Measurements from ENCODE around the gene PSORS1C2. TPM values are rescaled to one million over a fixed set of nuclear protein-coding genes. Genes with fewer than 3 reads are reported as not detected.

PSORS1C2 gene
- total RNA-seq, 2 donors from 2014 or later, result not detected

DNA sequence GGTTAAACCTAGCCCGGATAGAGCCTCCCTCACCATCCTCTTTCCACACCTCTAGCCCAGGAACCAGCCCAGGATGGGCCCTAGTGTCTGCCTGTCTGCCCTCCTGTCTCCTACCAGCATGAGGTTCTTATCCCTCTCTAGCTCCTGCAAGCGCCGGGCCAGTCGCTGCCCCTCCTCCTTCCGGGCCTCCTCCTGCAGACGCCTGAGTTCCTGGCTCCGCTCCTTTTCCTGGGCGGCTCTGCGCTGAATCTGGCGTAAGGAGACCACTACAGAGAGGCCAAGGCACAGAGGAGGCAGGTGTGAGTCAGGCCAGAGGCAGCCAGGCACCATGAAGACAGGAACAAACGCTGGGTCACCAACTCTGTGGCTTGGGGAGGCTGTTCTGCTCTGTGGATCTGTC lies 4.3 kb upstream of the PSORS1C2 start:
- Histone ChIP-seq H3K27me3 (replicated peaks; ENCODE audit: insufficient read depth) (no peaks in the 10 kb centered on the region), H3K4me3 (no peak overlapping the region), H3K4me1 (replicated peaks) (no peaks in the 10 kb centered on the region), H3K27ac (no peak overlapping the region), H3K9me3 (no peaks in the 10 kb centered on the region), H3K36me3 (no peaks in the 10 kb centered on the region)
- TF ChIP-seq, protein P1, sequence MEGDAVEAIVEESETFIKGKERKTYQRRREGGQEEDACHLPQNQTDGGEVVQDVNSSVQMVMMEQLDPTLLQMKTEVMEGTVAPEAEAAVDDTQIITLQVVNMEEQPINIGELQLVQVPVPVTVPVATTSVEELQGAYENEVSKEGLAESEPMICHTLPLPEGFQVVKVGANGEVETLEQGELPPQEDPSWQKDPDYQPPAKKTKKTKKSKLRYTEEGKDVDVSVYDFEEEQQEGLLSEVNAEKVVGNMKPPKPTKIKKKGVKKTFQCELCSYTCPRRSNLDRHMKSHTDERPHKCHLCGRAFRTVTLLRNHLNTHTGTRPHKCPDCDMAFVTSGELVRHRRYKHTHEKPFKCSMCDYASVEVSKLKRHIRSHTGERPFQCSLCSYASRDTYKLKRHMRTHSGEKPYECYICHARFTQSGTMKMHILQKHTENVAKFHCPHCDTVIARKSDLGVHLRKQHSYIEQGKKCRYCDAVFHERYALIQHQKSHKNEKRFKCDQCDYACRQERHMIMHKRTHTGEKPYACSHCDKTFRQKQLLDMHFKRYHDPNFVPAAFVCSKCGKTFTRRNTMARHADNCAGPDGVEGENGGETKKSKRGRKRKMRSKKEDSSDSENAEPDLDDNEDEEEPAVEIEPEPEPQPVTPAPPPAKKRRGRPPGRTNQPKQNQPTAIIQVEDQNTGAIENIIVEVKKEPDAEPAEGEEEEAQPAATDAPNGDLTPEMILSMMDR (IDR thresholded peaks at IDR 0.05), result no peak
- TF ChIP-seq POLR2AphosphoS5 (IDR thresholded peaks at IDR 0.05), result no peak
- TF ChIP-seq POLR2A (IDR thresholded peaks at IDR 0.05), result no peak
- 32% methylated on average over 11 of the region's 11 CpGs for WGBS
- intact Hi-C loops (cut with DNase I), result no loop called here
- no peak for DNase-seq (ENCODE audit: low spot score)

DNA sequence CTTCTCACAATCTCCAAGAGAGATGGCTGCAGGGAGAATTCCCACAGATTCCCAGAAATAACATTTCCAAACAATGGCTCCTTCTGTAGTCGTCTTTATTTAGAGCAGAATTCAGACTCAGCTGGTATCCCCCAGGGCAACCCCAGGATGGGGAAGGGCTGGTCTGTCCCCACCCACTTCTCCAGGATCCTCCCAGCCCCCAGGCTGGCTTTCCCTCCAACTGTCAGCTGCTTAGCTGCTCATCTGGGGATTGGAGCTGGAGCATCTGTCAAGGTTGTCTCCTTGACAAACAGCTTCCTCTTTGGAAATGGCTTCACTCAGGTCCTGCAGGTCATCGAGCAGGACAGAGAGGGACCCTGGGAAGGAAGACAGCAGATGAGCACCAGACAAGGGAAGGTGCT lies 3.5 kb upstream of the PSORS1C2 start:
- Histone ChIP-seq H3K36me3 (no peaks in the 10 kb centered on the region), H3K4me3 (no peak overlapping the region), H3K9me3 (no peaks in the 10 kb centered on the region), H3K4me1 (replicated peaks) (no peaks in the 10 kb centered on the region), H3K27ac (no peak overlapping the region), H3K27me3 (replicated peaks; ENCODE audit: insufficient read depth) (no peaks in the 10 kb centered on the region)
- no peak for DNase-seq (ENCODE audit: low spot score)
- TF ChIP-seq, protein P1 (IDR thresholded peaks at IDR 0.05), result no peak
- no peak for TF ChIP-seq POLR2AphosphoS5 (IDR thresholded peaks at IDR 0.05)
- TF ChIP-seq POLR2A (IDR thresholded peaks at IDR 0.05), result no peak
- 54% methylated on average over 2 of the region's 2 CpGs for WGBS
- intact Hi-C loops (cut with DNase I), result no loop called here

DNA sequence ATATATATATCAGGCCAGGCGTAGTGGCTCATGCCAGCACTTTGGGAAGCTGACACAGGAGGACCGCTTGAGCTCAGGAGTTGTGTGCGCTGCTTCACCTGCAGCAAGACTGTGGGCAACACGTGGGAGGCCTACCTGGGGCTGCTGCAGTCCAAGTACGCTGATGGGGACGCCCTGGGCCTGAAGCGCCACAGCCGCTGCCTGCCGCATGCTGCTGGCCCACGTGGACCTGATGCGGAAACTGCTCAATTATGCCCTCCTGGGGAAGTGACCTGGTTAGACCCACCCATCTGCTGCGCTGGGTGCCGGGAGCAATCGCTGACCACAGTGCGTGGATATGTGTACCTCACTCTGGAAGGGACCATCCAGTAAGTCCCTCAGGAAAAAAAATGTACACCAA lies 1.8 kb upstream of the PSORS1C2 start:
- intact Hi-C loops (cut with DNase I), result no loop called here
- 90% methylated on average over 15 of the region's 15 CpGs for WGBS
- Histone ChIP-seq H3K9me3 (no peaks in the 10 kb centered on the region), H3K27ac (no peak overlapping the region), H3K27me3 (replicated peaks; ENCODE audit: insufficient read depth) (no peaks in the 10 kb centered on the region), H3K36me3 (no peaks in the 10 kb centered on the region), H3K4me1 (replicated peaks) (no peaks in the 10 kb centered on the region), H3K4me3 (no peak overlapping the region)
- TF ChIP-seq, protein P1 (IDR thresholded peaks at IDR 0.05), result no peak
- TF ChIP-seq POLR2AphosphoS5 (IDR thresholded peaks at IDR 0.05) (no peak), POLR2A (IDR thresholded peaks at IDR 0.05) (no peak)
- no peak for DNase-seq (ENCODE audit: low spot score)

DNA sequence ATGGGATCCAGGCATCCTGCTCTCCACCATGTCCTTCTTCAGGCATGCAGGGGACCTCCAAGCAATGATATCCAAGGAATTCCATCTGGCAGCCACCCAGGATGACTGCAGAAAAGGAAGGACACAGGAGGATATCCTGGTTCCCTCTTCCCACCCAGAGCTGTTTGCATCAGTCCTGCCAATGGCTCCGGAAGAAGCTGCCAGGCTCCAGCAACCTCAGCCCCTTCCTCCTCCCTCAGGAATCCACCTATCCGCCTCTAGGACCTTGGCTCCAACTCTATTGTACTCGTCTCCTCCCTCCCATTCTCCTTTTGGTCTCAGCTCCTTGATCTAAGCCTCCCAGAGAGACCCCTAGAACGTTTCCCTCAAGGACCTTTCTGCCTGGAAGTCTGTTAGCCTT lies 733 bp upstream of the PSORS1C2 start:
- WGBS, result 11% methylated on average over 4 of the region's 4 CpGs
- no peaks in the 10 kb centered on the region for H3K36me3 ChIP-seq
- no peak overlapping the region for H3K27ac ChIP-seq
- no peaks in the 10 kb centered on the region for H3K27me3 ChIP-seq (replicated peaks; ENCODE audit: insufficient read depth)
- intact Hi-C loops (cut with DNase I), result no loop called here
- H3K4me1 ChIP-seq (replicated peaks), result no peaks in the 10 kb centered on the region
- TF ChIP-seq POLR2AphosphoS5 (IDR thresholded peaks at IDR 0.05) (no peak), POLR2A (IDR thresholded peaks at IDR 0.05) (no peak)
- TF ChIP-seq, protein P1 (IDR thresholded peaks at IDR 0.05), result no peak
- no peak for DNase-seq (ENCODE audit: low spot score)
- H3K9me3 ChIP-seq, result no peaks in the 10 kb centered on the region
- H3K4me3 ChIP-seq, result no peak overlapping the region

DNA sequence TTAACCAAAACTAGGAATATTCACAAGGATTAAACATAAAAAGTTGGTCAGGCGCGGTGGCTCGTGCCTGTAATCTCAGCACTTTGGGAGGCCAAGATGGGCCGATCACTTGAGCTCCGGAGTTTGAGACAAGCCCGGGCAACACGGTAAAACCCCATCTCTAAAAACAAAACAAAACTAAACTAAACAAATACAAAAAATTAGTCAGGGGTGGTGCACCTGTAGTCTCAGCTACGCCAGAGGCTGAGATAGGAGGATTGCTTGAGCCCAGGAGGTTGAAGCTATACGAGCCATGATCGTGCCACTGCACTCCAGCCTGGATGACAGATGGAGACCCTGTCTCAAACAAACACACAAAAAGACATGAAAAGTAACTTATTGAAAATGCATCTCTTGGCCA lies 3.2 kb downstream of the PSORS1C2 start:
- WGBS, result 89% methylated on average over 10 of the region's 10 CpGs
- TF ChIP-seq, protein P1 (IDR thresholded peaks at IDR 0.05), result no peak
- TF ChIP-seq POLR2A (IDR thresholded peaks at IDR 0.05) (no peak), POLR2AphosphoS5 (IDR thresholded peaks at IDR 0.05) (no peak)
- Histone ChIP-seq H3K36me3 (no peaks in the 10 kb centered on the region), H3K9me3 (no peaks in the 10 kb centered on the region), H3K4me3 (no peak overlapping the region), H3K27ac (no peak overlapping the region), H3K27me3 (replicated peaks; ENCODE audit: insufficient read depth) (no peaks in the 10 kb centered on the region), H3K4me1 (replicated peaks) (no peaks in the 10 kb centered on the region)
- intact Hi-C loops (cut with DNase I), result loop anchor here (2.0 kb wide), 1 partner anchor 231 kb away; no protein-coding TSS in a partner anchor
- DNase-seq (ENCODE audit: low spot score), result no peak

Measured in prostate gland (tissue), 2 donors.